HL-60/S4 (cell line): Measurements from ENCODE around the gene MYO1E.

Experiments used
- in situ Hi-C: fragments of 300-500 bp; cut with MboI; formaldehyde crosslinking; loops from 2 replicates; pipeline ENCODE4 v1.14.3; 2022; ENCODE audit warnings: low sequenced_read_pairs

MYO1E gene

GRCh38 chr15:59237924-59238331 is 134.7 kb downstream of the MYO1E start:
- in situ Hi-C loops = no loop called here

GRCh38 chr15:59237119-59237855 is 135.4 kb downstream of the MYO1E start:
- in situ Hi-C loops = no loop called here

- in situ Hi-C loops = no loop called here
Observed at GRCh38 chr15:59236394-59236793, 136.3 kb downstream of the MYO1E start.

GRCh38 chr15:59232476-59232875 is 140.2 kb downstream of the MYO1E start:
- in situ Hi-C loops = no loop called here

- in situ Hi-C loops = no loop called here
Observed at GRCh38 chr15:59230531-59231055, 142.1 kb downstream of the MYO1E start.

- in situ Hi-C loops = no loop called here
Observed at GRCh38 chr15:59229453-59229852, 143.2 kb downstream of the MYO1E start.

- in situ Hi-C loops = no loop called here
Observed at GRCh38 chr15:59229015-59229414, 143.7 kb downstream of the MYO1E start.

- in situ Hi-C loops = no loop called here
Observed at GRCh38 chr15:59227021-59227420, 145.7 kb downstream of the MYO1E start.

GRCh38 chr15:59224474-59224873 is 148.2 kb downstream of the MYO1E start:
- in situ Hi-C loops = no loop called here

GRCh38 chr15:59223736-59224135 is 148.9 kb downstream of the MYO1E start:
- in situ Hi-C loops = no loop called here

GRCh38 chr15:59222906-59223550 is 149.6 kb downstream of the MYO1E start:
- in situ Hi-C loops = no loop called here

- in situ Hi-C loops = no loop called here
Observed at GRCh38 chr15:59221511-59222505, 150.9 kb downstream of the MYO1E start.

GRCh38 chr15:59218710-59219109 is 154.0 kb downstream of the MYO1E start:
- in situ Hi-C loops = no loop called here

- in situ Hi-C loops = no loop called here
Observed at GRCh38 chr15:59217876-59218498, 154.7 kb downstream of the MYO1E start.

- in situ Hi-C loops = no loop called here
Observed at GRCh38 chr15:59216911-59217310, 155.8 kb downstream of the MYO1E start.

GRCh38 chr15:59210186-59210585 is 162.5 kb downstream of the MYO1E start:
- in situ Hi-C loops = no loop called here

GRCh38 chr15:59208613-59209249 is 163.9 kb downstream of the MYO1E start:
- in situ Hi-C loops = no loop called here

- in situ Hi-C loops = no loop called here
Observed at GRCh38 chr15:59206623-59207183, 166.0 kb downstream of the MYO1E start, which contains the start of gene LDHAL6B. Gene LDHAL6B (plus strand): TSS chr15:59206843. CDS start chr15:59206941, 98 bp downstream.

GRCh38 chr15:59205839-59206622 is 166.6 kb downstream of the MYO1E start:
- in situ Hi-C loops = no loop called here
